IMR-90 (cell line): Measurements from ENCODE around the gene DBN1. TPM values are rescaled to one million over a fixed set of nuclear protein-coding genes. Genes with fewer than 3 reads are reported as not detected.

ENCODE experiments used
- CEBPB ChIP-seq: IDR thresholded peaks from 2 replicates; pipeline ENCODE4 v1.6.1; 2012; ENCODE audit warnings: low read depth, low read length, improper control_type of control experiment
- CHD1 ChIP-seq: IDR thresholded peaks from 2 replicates; pipeline ENCODE4 v1.6.1; 2012; ENCODE audit warnings: low read depth, low read length, improper control_type of control experiment
- FOS ChIP-seq: fragments of 150-350 bp; IDR thresholded peaks from 2 replicates; pipeline ENCODE4 v1.6.1; 2016; ENCODE audit warnings: low read depth, low read length
- MXI1 ChIP-seq: IDR thresholded peaks from 2 replicates; pipeline ENCODE4 v1.6.1; 2012; ENCODE audit warnings: low read depth, mild to moderate bottlenecking, low read length, moderate library complexity, borderline replicate concordance
- POLR2A ChIP-seq: IDR thresholded peaks from 2 replicates; pipeline ENCODE4 v1.6.1; 2012; ENCODE audit warnings: mild to moderate bottlenecking, low read depth, low read length
- RAD21 ChIP-seq: IDR thresholded peaks from 2 replicates; pipeline ENCODE4 v1.6.1; 2012; ENCODE audit warnings: low read length, improper control_type of control experiment
- polyA plus RNA-seq, 3 experiments: library from polyadenylated mRNA; depleted of rRNA; stranded (reverse); fragments of >200 nt; gene quantifications; 2 replicates each; pipeline ENCODE4 v1.2.3, GENCODE V29; 2012; ENCODE audit warnings: low replicate concordance in 1 of 3
- total RNA-seq: library from RNA; depleted of rRNA; stranded (reverse); fragments of >200 nt; gene quantifications from 2 replicates; pipeline ENCODE4 v1.2.3, GENCODE V29; 2012
- TF ChIP-seq, protein P1 (sequence below): fragments of 150-350 bp; IDR thresholded peaks from 2 replicates; pipeline ENCODE4 v1.6.1; 2017; ENCODE audit warnings: mild to moderate bottlenecking, antibody characterized with exemption, low read length, low read depth

The DBN1 gene
- total and polyA plus RNA-seq, 2 of the 4 experiments (the other 2 are of a cell fraction): 122 to 187 TPM

DNA sequence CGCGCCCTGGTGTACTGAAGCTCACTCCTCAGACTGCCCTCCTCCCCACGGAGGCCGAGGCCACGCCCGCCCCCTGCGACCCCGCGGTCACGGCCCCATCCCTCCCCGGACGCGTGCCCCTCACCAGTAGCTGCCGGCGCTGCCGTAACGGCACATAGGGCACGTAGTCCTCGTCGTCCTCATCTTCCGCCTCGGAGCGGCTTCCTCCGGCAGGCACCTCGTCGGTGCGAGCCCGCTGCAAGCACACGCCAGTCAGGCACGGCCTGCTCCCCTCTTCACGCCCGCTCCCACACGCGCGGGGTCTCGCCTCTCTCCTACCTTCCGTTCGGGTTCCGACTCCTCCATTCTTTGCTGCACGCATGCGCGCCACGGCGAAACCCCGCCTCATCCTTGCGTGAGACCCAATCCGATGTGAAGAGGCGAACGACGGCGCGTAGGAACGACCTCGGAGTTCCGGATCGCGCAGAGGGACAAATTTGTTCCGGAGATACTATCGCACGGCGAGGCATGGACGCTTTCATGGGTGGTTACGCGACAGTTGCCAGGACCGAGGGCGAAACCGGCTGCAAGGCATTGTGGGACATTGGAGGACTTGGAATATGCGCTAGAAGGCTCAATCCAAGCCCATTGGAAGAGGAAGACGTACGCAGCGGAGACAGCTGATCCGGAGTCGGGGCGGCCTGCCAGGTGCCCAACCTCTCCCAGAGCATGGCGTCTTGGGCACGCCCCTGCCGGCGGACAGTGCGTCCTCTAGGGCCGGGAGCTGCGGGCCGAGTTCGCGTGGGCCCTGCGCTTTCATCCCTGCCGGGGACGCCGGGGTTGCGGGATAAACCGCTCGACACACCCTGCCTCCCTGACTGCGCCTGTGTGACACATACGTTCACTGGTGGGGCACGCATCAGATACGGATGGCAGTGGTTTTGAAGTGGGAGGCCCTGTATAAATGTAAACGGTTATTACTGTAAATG lies 43.5 kb upstream of the DBN1 start, which contains the start of gene DDX41 (continued):
- TF ChIP-seq POLR2A (peak; percentile 51; the same call in 1 of the 2 replicates), RAD21 (no peak), CHD1 (no peak), CEBPB (no peak), FOS (no peak), MXI1 (peak; percentile 95)
- TF ChIP-seq, protein P1, sequence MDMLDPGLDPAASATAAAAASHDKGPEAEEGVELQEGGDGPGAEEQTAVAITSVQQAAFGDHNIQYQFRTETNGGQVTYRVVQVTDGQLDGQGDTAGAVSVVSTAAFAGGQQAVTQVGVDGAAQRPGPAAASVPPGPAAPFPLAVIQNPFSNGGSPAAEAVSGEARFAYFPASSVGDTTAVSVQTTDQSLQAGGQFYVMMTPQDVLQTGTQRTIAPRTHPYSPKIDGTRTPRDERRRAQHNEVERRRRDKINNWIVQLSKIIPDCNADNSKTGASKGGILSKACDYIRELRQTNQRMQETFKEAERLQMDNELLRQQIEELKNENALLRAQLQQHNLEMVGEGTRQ: peak; percentile 64
